Dermis microvascular lymphatic vessel endothelial cell (primary cell): ENCODE results near the gene RETN. TPM values are rescaled to one million over a fixed set of nuclear protein-coding genes. Genes with fewer than 3 reads are reported as not detected.

Experiments used
- DNase-seq, 2 donors: peaks; one replicate each; pipeline versions ENCODE4 v3.0.0 to v3.0.0-alpha.2; 2010; ENCODE audit warnings: low read depth in 2 of 2
- total RNA-seq: library from RNA; depleted of rRNA; stranded (reverse); fragments of >200 nt; gene quantifications from 2 replicates; pipeline ENCODE4 v1.2.1, GENCODE V29; 2014

Gene RETN
- total RNA-seq = not detected in 2 replicates

GRCh38 chr19:7668842-7669241 is at the start of gene RETN:
Gene RETN (plus strand): TSS chr19:7669049. CDS start chr19:7669327, 278 bp downstream.
- DNase-seq = no peak

GRCh38 chr19:7619671-7620441 is 49.0 kb upstream of the RETN start:
- no peak for DNase-seq

- DNase-seq = no peak
Observed at GRCh38 chr19:7620442-7621412, 48.1 kb upstream of the RETN start.

GRCh38 chr19:7622933-7623685 is 45.7 kb upstream of the RETN start:
- no peak for DNase-seq

GRCh38 chr19:7623725-7624603 is 44.9 kb upstream of the RETN start:
- DNase-seq = no peak

- DNase-seq = no peak
Observed at GRCh38 chr19:7624810-7625209, 44.0 kb upstream of the RETN start.

GRCh38 chr19:7625763-7626372 is 43.0 kb upstream of the RETN start:
- DNase-seq = no peak

GRCh38 chr19:7627166-7627565 is 41.7 kb upstream of the RETN start:
- DNase-seq = no peak

GRCh38 chr19:7628589-7629311 is 40.1 kb upstream of the RETN start:
- no peak for DNase-seq

- DNase-seq = peak; percentile 99
Observed at GRCh38 chr19:7629347-7630054, 39.3 kb upstream of the RETN start, which contains the start of the genes PET100 and XAB2. Gene PET100 (plus strand): TSS chr19:7629793. CDS start chr19:7629834, 41 bp downstream. Gene XAB2 (minus strand): TSS chr19:7629545. CDS start chr19:7629527, 18 bp downstream.

- no peak for DNase-seq
Observed at GRCh38 chr19:7631577-7631976, 37.3 kb upstream of the RETN start.

- DNase-seq = no peak
Observed at GRCh38 chr19:7632340-7633203, 36.3 kb upstream of the RETN start.

- no peak for DNase-seq
Observed at GRCh38 chr19:7633698-7634097, 35.2 kb upstream of the RETN start, which contains the start of gene PCP2. Gene PCP2 (minus strand): TSS chr19:7633719. CDS start chr19:7633457, 262 bp downstream.

GRCh38 chr19:7635670-7636069 is 33.2 kb upstream of the RETN start:
- DNase-seq = no peak

- DNase-seq = no peak
Observed at GRCh38 chr19:7636317-7636690, 32.5 kb upstream of the RETN start.

- DNase-seq = peak; percentile 23 to 35
Observed at GRCh38 chr19:7636691-7637373, 32.0 kb upstream of the RETN start, which contains the start of gene STXBP2. Gene STXBP2 (plus strand): TSS chr19:7637110. CDS start chr19:7637150, 40 bp downstream.
